ENCODE results near the gene ITCH. TPM values are rescaled to one million over a fixed set of nuclear protein-coding genes. Genes with fewer than 3 reads are reported as not detected.
A peak's percentile ranks its signal among the peaks of the same experiment; 100 is the strongest.
"Not testable (repeated sequence)": the region's sequence is repeated elsewhere in the genome, so short reads cannot be mapped to it uniquely, and the experiment has no call there.

The ITCH gene
- total and polyA plus RNA-seq, 2 experiments from 2014 or later: 14.3 to 39.2 TPM

- Histone ChIP-seq H3K4me1 (ENCODE audit: low read depth) (peaks cover 6% of the 10 kb centered on the region), H3K9me3 (ENCODE audit: low read depth) (no peaks in the 10 kb centered on the region), H3K4me3 (no peak overlapping the region), H3K27me3 (no peaks in the 10 kb centered on the region), H3K27ac (no peak overlapping the region), H3K36me3 (no peaks in the 10 kb centered on the region)
- no peak for DNase-seq (ENCODE audit: low read depth in 1 of 2, low spot score in 1 of 2)
- TF ChIP-seq CTCF (IDR thresholded peaks at IDR 0.05; ENCODE audit: low read depth, low read length): no peak
Observed at GRCh38 chr20:34382174-34382573, 19.1 kb downstream of the ITCH start.

GRCh38 chr20:34382877-34383455 is 19.9 kb downstream of the ITCH start:
- H3K36me3 ChIP-seq; H3K4me3 ChIP-seq; H3K27me3 ChIP-seq; H3K9me3 ChIP-seq (ENCODE audit: low read depth); H3K27ac ChIP-seq; DNase-seq (ENCODE audit: low read depth in 1 of 2, low spot score in 1 of 2); H3K4me1 ChIP-seq (ENCODE audit: low read depth): not testable (repeated sequence)

GRCh38 chr20:34385464-34385863 is 22.4 kb downstream of the ITCH start:
- Histone ChIP-seq H3K9me3 (ENCODE audit: low read depth) (no peaks in the 10 kb centered on the region), H3K4me1 (ENCODE audit: low read depth) (no peaks in the 10 kb centered on the region), H3K36me3 (no peaks in the 10 kb centered on the region), H3K4me3 (no peak overlapping the region), H3K27ac (no peak overlapping the region), H3K27me3 (no peaks in the 10 kb centered on the region)
- no peak for DNase-seq (ENCODE audit: low read depth in 1 of 2, low spot score in 1 of 2)
- no peak for TF ChIP-seq CTCF (IDR thresholded peaks at IDR 0.05; ENCODE audit: low read depth, low read length)

GRCh38 chr20:34388000-34388399 is 24.9 kb downstream of the ITCH start:
- no peak for TF ChIP-seq CTCF (IDR thresholded peaks at IDR 0.05; ENCODE audit: low read depth, low read length)
- DNase-seq (ENCODE audit: low read depth in 1 of 2, low spot score in 1 of 2): no peak
- Histone ChIP-seq H3K9me3 (ENCODE audit: low read depth) (no peaks in the 10 kb centered on the region), H3K27ac (no peak overlapping the region), H3K36me3 (peaks cover under 1% of the 10 kb centered on the region), H3K27me3 (no peaks in the 10 kb centered on the region), H3K4me1 (ENCODE audit: low read depth) (peaks cover 2% of the 10 kb centered on the region), H3K4me3 (no peak overlapping the region)

GRCh38 chr20:34388678-34389077 is 25.6 kb downstream of the ITCH start:
- Histone ChIP-seq H3K27me3 (no peaks in the 10 kb centered on the region), H3K4me3 (no peak overlapping the region), H3K9me3 (ENCODE audit: low read depth) (no peaks in the 10 kb centered on the region), H3K27ac (peak overlapping the region; percentile 51), H3K36me3 (peaks cover 7% of the 10 kb centered on the region), H3K4me1 (ENCODE audit: low read depth) (peaks cover 2% of the 10 kb centered on the region)
- no peak for DNase-seq (ENCODE audit: low read depth in 1 of 2, low spot score in 1 of 2)
- no peak for TF ChIP-seq CTCF (IDR thresholded peaks at IDR 0.05; ENCODE audit: low read depth, low read length)

GRCh38 chr20:34389206-34389953 is 26.3 kb downstream of the ITCH start:
- no peaks in the 10 kb centered on the region for H3K27me3 ChIP-seq
- no peak for TF ChIP-seq CTCF (IDR thresholded peaks at IDR 0.05; ENCODE audit: low read depth, low read length)
- no peak overlapping the region for H3K27ac ChIP-seq
- no peak overlapping the region for H3K4me3 ChIP-seq
- no peak for DNase-seq (ENCODE audit: low read depth in 1 of 2, low spot score in 1 of 2)
- H3K4me1 ChIP-seq (ENCODE audit: low read depth): peaks cover 2% of the 10 kb centered on the region
- no peaks in the 10 kb centered on the region for H3K9me3 ChIP-seq (ENCODE audit: low read depth)
- peaks cover 9% of the 10 kb centered on the region for H3K36me3 ChIP-seq
